T-helper 17 cell (primary cell): Measurements from ENCODE around the gene KIF14. TPM values are rescaled to one million over a fixed set of nuclear protein-coding genes. Genes with fewer than 3 reads are reported as not detected.
A peak's percentile ranks its signal among the peaks of the same experiment; 100 is the strongest.
"Not testable (repeated sequence)": the region's sequence is repeated elsewhere in the genome, so short reads cannot be mapped to it uniquely, and the experiment has no call there.

Source experiments
- ATAC-seq: fragments of 150-1000 bp; cut with Tn5 transposase; 2 replicates; pipeline ENCODE4 v1.10.0; 2021; ENCODE audit warnings: mild to moderate bottlenecking, moderate library complexity
- DNase-seq, 3 donors: peaks; one replicate each; pipeline versions ENCODE4 v3.0.0 to v3.0.0-alpha.2; 2020 to 2021
- H3K9me3 ChIP-seq: one replicate; pipeline ENCODE4 v1.7.0; 2013; ENCODE audit warnings: low read length, mild to moderate bottlenecking; ENCODE audit not compliant: control insufficient read depth, poor library complexity, severe bottlenecking
- H3K27ac Mint-ChIP-seq: one replicate; pipeline ENCODE4 v1.8.0; 2022; ENCODE audit warnings: mild to moderate bottlenecking, moderate library complexity, mixed read lengths
- H3K27me3 Mint-ChIP-seq: one replicate; pipeline ENCODE4 v1.8.0; 2022; ENCODE audit warnings: mixed read lengths
- H3K36me3 Mint-ChIP-seq: one replicate; pipeline ENCODE4 v1.8.0; 2022; ENCODE audit warnings: low read depth, mixed read lengths
- H3K4me1 Mint-ChIP-seq: one replicate; pipeline ENCODE4 v1.8.0; 2022; ENCODE audit warnings: mild to moderate bottlenecking, mixed read lengths
- H3K4me3 Mint-ChIP-seq: one replicate; pipeline ENCODE4 v1.8.0; 2022; ENCODE audit warnings: mild to moderate bottlenecking, moderate library complexity, mixed read lengths
- total RNA-seq, 4 donors: library from RNA in 2 of 4; stranded (reverse) in 2 of 4; gene quantifications; one replicate each; pipeline ENCODE4 v1.2.3 and lab custom pipeline; 2022 to 2026

Gene KIF14
- total RNA-seq, 2 donors from 2014 or later, result 0.08 to 0.12 TPM

DNA sequence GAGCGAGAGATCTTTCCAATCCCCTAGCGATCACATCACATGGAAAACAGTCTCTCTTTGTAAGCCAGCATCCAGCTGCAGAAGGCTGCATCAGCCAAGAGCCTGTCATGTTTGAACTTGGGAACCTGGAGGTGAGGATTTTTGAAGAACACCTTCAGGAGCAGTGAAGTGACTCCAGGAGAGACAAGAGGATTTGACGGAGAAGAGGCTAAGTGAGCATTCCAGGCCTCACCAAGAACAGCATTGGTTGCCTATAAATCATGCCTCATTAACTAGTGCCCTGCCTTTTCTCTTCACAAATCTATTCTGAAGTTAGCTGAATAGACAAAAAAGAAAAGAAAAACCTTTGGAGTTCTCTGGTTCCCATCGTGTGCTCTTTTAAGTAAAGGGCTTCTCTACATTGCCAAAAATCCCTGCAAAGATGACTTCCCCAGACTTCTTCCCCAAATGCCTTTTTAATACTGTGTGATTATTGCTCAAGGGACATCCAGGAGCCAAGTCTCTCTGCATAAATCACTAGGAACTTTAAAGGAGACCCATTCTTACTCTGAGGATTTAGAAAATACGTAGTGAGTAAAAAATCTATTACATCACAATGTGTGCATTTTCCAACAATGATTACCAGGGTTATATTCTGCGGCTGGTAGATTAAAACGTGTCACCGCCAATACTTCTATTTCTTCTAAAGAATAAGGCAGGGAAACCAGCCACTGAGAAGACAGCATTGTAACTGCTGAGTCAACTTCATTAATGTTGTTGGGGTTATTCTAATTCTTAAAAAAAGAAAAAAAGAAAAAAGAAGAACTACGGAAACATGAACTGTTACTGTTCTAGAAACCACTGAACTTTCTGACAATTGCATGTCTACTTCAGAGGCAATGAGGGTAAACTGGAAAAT, 95.2 kb downstream of the KIF14 start:
- H3K27me3 Mint-ChIP-seq, result peaks cover 5% of the 10 kb centered on the region
- no peaks in the 10 kb centered on the region for H3K36me3 Mint-ChIP-seq
- H3K9me3 ChIP-seq, result no peaks in the 10 kb centered on the region
- H3K27ac Mint-ChIP-seq, result no peak overlapping the region
- peaks cover 6% of the 10 kb centered on the region for H3K4me1 Mint-ChIP-seq
- DNase-seq, result no peak
- no peak for ATAC-seq
- H3K4me3 Mint-ChIP-seq, result no peak overlapping the region

DNA sequence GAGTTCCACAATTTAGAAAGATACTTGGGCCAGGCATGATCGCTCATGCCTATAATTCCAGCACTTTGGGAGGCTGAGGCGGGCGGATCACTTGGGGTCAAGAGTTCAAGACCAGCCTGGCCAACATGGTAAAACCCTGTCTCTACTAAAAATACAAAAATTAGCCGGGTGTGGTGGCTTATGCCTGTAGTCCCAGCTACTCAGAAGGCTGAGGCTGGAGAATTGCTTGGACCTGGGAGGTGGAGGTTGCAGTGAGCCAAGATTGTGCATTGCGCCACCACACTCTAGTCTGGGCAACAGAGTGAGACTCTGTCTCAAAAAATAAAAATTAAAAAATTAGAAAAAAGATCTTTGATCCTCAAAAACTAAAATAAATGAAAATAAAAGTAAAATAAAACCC, 96.0 kb downstream of the KIF14 start:
- ATAC-seq, H3K27ac Mint-ChIP-seq, H3K9me3 ChIP-seq, H3K4me1 Mint-ChIP-seq, H3K36me3 Mint-ChIP-seq, H3K4me3 Mint-ChIP-seq, DNase-seq, H3K27me3 Mint-ChIP-seq: not testable (repeated sequence)

DNA sequence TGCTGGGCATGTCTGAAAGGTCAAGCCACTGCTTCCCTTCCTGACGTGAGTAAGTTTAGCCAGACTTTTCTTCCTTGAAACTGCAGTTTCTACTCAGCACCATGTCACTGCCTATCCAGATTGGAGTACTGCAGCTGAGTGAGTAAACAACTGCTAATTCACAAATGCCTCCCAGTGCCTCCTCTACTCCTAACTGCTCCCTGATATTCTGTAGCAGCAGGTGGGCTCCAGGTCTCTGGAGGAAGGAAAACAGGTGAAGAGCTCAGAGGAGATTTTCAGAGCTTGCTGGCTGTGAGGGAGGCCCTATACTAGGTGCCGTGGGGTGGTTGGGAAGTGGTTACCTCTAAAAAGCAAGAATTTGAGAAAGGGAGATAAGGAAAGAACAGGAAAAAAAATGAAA, 96.5 kb downstream of the KIF14 start:
- H3K4me3 Mint-ChIP-seq, result no peak overlapping the region
- H3K27me3 Mint-ChIP-seq, result peaks cover 5% of the 10 kb centered on the region
- H3K4me1 Mint-ChIP-seq, result peaks cover 3% of the 10 kb centered on the region
- no peak for DNase-seq
- H3K9me3 ChIP-seq, result no peaks in the 10 kb centered on the region
- H3K36me3 Mint-ChIP-seq, result no peaks in the 10 kb centered on the region
- ATAC-seq, result no peak
- H3K27ac Mint-ChIP-seq, result no peak overlapping the region

DNA sequence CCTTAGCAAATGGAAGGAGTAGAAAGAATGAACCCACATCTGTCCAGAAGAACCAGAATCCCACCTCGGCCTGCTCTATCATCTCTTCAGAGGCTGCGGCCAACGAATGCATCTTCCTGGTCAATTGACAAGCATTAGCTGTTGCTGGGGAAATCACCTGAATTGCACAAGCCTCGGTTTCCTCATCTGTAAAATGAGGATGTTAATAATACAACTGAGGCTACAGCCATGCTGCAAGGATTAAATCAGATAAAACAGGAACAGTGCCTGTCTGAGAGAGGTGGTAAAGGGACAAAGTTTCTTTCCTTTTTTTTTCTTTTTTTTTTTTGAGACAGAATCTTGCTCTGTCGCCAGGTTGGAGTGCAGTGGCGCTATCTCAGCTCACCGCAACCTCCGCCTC, 99.8 kb downstream of the KIF14 start:
- no peak overlapping the region for H3K27ac Mint-ChIP-seq
- H3K27me3 Mint-ChIP-seq, result peaks cover 5% of the 10 kb centered on the region
- H3K4me1 Mint-ChIP-seq, result no peaks in the 10 kb centered on the region
- no peaks in the 10 kb centered on the region for H3K36me3 Mint-ChIP-seq
- no peaks in the 10 kb centered on the region for H3K9me3 ChIP-seq
- H3K4me3 Mint-ChIP-seq, result no peak overlapping the region
- DNase-seq (no peak), ATAC-seq (no peak)

DNA sequence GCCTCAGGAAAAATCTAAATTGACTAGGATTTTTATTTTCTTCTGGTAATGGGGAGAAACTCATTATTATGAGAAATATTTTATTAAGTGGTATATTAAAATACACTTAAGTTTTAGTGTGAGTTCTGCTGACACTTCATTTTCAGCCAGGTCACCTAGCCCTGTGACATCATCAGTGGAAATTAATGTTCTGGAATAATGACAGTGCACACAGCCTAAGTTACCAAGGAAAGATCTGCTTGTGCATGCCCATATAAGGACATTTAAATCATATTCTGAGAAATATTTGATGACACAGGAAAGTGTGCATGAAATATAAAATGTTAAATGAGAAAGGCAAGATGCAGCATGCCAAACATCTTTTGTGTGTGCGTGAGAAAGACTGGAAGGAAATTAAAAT, 102.0 kb downstream of the KIF14 start:
- DNase-seq, result no peak
- no peak overlapping the region for H3K27ac Mint-ChIP-seq
- no peak for ATAC-seq
- no peaks in the 10 kb centered on the region for H3K4me1 Mint-ChIP-seq
- no peak overlapping the region for H3K4me3 Mint-ChIP-seq
- no peaks in the 10 kb centered on the region for H3K9me3 ChIP-seq
- peaks cover 2% of the 10 kb centered on the region for H3K36me3 Mint-ChIP-seq
- peaks cover 8% of the 10 kb centered on the region for H3K27me3 Mint-ChIP-seq

DNA sequence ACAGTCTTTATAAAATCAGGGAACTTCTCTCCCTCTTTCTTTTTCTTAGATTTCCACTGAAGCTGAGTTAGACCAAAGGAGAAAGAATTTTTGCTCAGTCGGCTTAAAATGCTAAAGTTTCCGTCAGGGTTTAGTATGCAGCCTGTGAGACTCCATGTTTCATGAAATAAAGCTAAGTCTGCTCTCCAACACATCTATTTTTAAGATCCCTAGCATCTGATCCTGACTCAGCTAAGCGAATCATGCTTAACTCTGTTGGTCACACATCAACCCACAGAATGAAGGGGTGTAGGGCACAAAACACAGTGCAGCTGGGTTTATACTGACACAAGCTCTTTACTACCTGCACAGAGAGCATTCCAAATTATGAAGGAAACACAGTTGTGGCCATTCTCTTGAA, 108.4 kb downstream of the KIF14 start:
- H3K27ac Mint-ChIP-seq, result no peak overlapping the region

DNA sequence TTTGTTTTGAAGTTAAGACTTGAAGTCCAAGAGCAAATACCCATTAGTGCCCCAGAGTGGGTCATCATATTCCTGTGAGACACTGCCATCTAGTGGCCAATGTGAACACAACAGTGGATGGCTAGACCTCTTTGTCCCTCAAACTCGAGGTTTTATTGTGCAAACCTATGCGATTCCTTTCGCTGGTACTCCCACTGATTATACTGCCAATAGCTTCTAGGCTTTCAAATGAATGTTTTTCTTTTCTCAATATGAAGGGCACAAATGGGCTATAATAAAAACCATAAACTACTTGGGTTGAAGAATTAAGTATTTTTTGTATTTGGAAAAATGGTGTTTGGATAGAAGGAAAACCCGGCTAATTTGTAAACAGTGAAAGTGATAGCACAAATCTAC, 110.3 kb downstream of the KIF14 start:
- Mint-ChIP-seq H3K4me3 (no peak overlapping the region), H3K27me3 (peaks cover 33% of the 10 kb centered on the region), H3K4me1 (peaks cover 4% of the 10 kb centered on the region), H3K36me3 (no peaks in the 10 kb centered on the region), H3K27ac (no peak overlapping the region)
- DNase-seq (peak in 2 of 3 donors; percentile 13 to 59), ATAC-seq (peak; percentile 82)
- H3K9me3 ChIP-seq, result no peaks in the 10 kb centered on the region

More for the DNA sequence above, 108.4 kb downstream of the KIF14 start:
- no peaks in the 10 kb centered on the region for H3K9me3 ChIP-seq
- H3K4me1 Mint-ChIP-seq, result peaks cover 4% of the 10 kb centered on the region
- no peak for ATAC-seq
- DNase-seq, result no peak
- H3K27me3 Mint-ChIP-seq, result peaks cover 26% of the 10 kb centered on the region
- H3K36me3 Mint-ChIP-seq, result peaks cover 2% of the 10 kb centered on the region
- H3K4me3 Mint-ChIP-seq, result no peak overlapping the region

DNA sequence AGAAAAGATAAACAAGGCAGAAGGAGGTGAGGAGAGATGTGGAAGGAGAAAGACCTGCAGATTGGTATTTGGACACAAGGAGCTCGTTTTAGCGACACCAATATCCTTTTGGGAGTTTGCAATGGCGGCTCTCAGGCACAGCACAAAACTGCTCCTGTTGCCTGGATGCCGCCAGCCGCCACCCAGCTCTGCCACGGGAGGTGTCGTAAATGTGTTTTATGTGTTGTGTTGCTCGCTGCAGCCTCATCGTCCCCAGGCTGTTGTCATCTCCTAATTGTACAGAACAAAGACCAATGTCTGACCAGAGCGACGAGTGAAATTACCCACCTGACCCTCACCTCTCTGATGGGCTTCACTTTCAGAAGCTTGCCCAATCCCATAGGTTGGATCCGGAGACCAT, 114.1 kb downstream of the KIF14 start:
- H3K9me3 ChIP-seq, result no peaks in the 10 kb centered on the region
- Mint-ChIP-seq H3K27ac (no peak overlapping the region), H3K4me3 (no peak overlapping the region), H3K27me3 (peaks cover 34% of the 10 kb centered on the region), H3K4me1 (peaks cover 2% of the 10 kb centered on the region), H3K36me3 (peaks cover 2% of the 10 kb centered on the region)
- ATAC-seq, result no peak
- DNase-seq, result no peak

DNA sequence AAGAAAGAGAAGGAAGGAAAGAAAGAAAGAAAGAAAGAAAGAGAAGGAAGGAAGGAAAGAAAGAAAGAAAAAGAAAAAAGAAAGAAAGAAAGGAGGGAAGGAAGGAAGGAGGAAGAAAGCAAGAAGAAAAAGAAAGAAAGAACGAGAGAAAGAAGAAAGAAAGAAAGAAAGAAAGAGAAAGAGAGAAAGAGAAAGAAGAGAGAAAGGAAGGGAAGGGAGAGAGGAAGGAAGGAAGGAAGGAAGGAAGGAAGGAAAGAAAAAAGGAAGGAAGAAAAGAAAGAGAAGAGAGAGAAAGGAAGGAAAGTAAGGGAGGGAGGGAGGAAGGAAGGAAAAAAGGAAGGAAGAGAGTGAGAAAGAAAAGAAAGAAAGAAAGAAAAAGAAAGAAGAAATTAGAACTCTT, 115.3 kb downstream of the KIF14 start:
- peaks cover 31% of the 10 kb centered on the region for H3K27me3 Mint-ChIP-seq
- no peak overlapping the region for H3K4me3 Mint-ChIP-seq
- DNase-seq, result no peak
- peaks cover 2% of the 10 kb centered on the region for H3K36me3 Mint-ChIP-seq
- H3K9me3 ChIP-seq, result no peaks in the 10 kb centered on the region
- H3K4me1 Mint-ChIP-seq, result peaks cover 2% of the 10 kb centered on the region
- ATAC-seq, result no peak
- no peak overlapping the region for H3K27ac Mint-ChIP-seq

Other genes with a start within 250 kb of the KIF14 start
- 10 to 100 TPM; 21.9 to 28.7 TPM for gene ZNF281, start 210.7 kb downstream of the KIF14 start, total RNA-seq
- gene DDX59, start 49.2 kb upstream of the KIF14 start, total RNA-seq, result 10 to 100 TPM; 24.0 to 29.4 TPM
- gene CAMSAP2, start 118.1 kb upstream of the KIF14 start, total RNA-seq, result 1 to 10 TPM; 2.8 to 3.1 TPM